AG09309 (cell line): Measurements from ENCODE around the gene DCTD.

Experiments used
- DNase-seq: peaks from one replicate; pipeline ENCODE4 v3.0.0-alpha.2; 2010; ENCODE audit warnings: low read depth
- H3K4me3 ChIP-seq: 2 replicates; pipeline ENCODE4 v1.5.1; 2011; ENCODE audit warnings: mild to moderate bottlenecking, low read depth, low read length, moderate library complexity; ENCODE audit not compliant: control insufficient read depth
- CTCF ChIP-seq: IDR thresholded peaks from 2 replicates; pipeline ENCODE4 v1.5.1; 2011; ENCODE audit warnings: mild to moderate bottlenecking, low read depth, low read length, inconsistent platforms; ENCODE audit not compliant: insufficient read depth, control insufficient read depth; ENCODE audit errors: missing control alignments

DCTD gene

GRCh38 chr4:182840108-182840507, 77.1 kb downstream of the DCTD start:
- no peak for TF ChIP-seq CTCF
- no peak overlapping the region for H3K4me3 ChIP-seq
- no peak for DNase-seq
